Activated CD8-positive, alpha-beta memory T cell treated with anti-CD3 and anti-CD28 coated beads, Interleukin-2, amount 50 U/mL, for 1 hour (primary cell): ENCODE results near the gene KIF11.
A peak's percentile ranks its signal among the peaks of the same experiment; 100 is the strongest.
"Not testable (repeated sequence)": the region's sequence is repeated elsewhere in the genome, so short reads cannot be mapped to it uniquely, and the experiment has no call there.

ENCODE experiments used
- DNase-seq: peaks from one replicate; pipeline ENCODE4 v3.0.0-alpha.2; 2020; ENCODE audit errors: extremely low read depth

The KIF11 gene

DNA sequence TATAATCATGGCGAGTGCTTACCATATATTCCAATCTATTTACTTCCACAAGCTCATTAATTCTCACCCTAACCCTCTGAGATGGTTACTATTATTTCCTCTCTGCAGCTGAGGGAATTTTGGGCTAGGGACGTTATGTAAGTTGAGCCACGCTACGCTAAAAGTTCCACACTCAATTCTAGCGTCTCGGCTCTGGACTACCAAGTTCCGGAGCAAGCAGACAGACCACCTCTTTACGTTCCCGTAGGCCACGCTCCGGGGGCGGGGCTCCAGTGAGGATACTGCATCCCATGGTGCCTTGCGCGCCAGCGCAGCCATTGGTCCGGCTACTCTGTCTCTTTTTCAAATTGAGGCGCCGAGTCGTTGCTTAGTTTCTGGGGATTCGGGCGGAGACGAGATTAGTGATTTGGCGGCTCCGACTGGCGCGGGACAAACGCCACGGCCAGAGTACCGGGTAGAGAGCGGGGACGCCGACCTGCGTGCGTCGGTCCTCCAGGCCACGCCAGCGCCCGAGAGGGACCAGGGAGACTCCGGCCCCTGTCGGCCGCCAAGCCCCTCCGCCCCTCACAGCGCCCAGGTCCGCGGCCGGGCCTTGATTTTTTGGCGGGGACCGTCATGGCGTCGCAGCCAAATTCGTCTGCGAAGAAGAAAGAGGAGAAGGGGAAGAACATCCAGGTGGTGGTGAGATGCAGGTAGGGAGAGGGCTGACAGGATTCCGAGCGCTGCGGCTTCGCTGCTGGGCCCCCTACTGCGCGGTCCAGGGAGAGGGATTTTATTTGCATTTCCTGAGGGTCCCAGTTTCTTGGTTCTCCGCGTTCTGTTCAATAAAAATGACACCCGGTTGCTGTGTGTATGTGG lies at the start of gene KIF11:
TSS of gene KIF11 (plus strand) at position 370 of the 858 bp plus-strand sequence. CDS start at position 616, 246 bp downstream.
- DNase-seq: peak; percentile 84

DNA sequence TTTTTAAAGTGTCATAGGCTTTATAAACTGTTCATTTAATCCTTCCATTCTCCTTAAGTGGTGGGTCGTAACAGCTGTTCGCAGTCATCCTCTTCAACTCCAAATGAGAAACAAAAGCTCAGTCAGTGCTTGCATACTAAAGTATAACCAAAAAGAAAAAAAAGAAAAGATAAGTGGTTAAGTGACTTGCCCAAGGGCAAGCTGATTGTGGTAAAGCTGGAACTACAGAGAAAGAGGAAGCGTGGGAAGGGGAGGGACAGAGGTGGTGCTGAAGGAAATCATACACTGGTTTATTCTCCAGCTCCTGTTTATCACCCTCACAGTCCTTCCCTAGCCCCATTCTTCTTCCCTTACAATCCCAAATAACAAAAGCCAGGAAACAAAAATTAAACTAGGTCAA lies 48.6 kb upstream of the KIF11 start:
- DNase-seq: no peak

DNA sequence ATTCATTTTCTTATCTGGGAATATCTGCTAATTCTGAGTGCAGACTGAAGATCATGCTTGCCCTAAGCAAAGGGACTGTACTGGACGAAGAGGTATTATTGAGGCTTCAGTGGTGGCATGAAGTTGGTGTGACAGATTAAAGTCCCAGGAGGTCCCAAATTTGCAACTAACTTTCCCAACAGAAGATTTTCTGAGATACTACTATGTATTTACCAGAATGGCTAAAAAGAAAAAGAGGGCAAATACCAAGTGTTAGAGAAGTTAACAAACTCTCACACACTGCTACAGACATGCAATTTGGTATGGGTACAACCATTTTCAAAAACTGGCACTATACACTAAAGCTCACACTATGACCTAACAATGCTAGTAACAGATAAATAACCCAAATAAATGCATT lies 47.4 kb upstream of the KIF11 start:
- DNase-seq: no peak

DNA sequence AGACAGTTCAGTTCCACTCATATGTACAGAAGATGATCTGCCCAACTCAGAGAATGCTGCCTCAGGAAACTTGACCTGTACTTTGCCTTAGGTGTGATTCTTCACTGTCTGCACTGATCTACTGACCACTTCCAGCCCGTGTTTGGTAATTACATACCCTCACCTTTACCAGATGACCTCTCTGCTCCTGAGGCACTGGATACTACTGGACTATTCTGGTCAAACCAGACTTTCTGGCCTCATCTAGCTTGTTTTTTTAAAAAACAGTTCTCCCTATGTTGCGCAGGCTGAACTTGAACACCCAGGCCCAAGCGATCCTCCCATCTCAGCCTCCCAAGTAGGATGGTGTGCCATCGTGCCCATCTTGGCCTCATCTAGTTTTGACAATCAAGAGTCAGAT lies 45.3 kb upstream of the KIF11 start:
- no peak for DNase-seq

DNA sequence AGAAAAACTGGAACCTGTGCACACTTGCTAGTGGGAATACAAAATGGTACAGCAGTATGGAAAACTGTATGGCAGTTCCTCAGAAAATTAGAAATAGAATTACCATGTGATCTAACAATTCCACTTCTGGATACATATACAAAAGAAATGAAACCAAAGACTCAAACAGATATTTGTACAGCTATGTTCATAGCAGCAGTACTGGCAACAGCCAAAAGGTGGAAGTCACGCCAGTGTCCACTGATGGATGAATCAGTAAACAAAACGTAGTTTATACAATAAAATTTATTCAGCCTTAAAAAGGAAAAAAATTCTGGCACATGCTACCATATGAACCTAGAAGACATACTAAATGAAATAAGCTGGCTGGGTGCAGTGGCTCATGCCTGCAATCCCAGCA lies 42.0 kb upstream of the KIF11 start:
- no peak for DNase-seq

DNA sequence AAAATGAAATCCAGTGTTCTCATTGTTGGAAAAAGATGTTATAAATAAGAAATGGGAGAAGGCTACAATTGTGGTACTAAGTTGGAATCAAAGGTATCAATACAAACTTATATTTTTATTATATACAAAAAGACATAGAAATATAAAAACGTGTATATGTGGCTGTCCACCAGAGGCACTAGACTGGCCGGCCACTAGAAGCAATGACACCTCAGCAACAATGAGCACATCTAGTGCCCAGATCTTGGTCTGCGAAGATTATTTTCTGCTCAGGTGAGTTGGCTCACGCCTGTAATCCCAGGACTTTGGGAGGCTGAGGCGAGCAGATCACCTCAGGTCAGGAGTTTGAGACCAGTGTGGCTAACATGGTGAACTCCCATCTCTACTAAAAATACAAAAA lies 40.6 kb upstream of the KIF11 start:
- DNase-seq: no peak

DNA sequence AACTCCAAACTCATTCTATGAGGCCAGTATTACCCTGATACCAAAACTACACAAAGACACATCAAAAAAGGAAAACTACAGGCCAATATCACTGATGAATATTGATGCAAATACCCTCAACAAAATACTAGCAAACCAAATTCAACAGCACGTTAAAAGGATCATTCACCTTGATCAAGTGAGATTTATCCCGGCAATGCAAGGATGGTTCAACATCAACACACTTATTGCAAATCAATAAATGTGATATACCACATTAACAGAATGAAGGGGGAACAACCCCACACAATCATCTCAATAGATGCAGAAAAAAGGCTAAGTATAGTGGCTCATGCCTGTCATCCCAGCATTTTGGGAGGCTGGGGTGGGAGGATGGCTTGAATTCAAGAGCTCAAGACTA lies 39.0 kb upstream of the KIF11 start:
- no peak for DNase-seq

DNA sequence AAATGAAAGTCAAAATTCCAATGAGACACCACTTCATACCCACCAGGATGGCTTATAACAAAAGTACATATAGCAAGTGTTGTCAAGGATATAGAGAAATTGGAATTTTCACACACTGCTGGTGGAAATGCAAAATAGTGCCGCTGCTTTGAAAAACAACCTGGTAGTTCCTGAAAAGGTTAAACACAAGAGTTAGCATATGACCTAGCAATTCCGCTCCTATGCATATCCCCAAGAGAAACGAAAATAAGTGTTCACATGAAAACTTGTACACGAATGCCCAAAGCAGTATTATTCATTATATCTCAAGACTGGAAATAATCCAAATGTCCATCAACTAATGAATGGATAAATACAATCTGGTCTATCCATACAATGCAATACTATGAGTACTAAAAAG lies 33.9 kb upstream of the KIF11 start:
- no peak for DNase-seq

DNA sequence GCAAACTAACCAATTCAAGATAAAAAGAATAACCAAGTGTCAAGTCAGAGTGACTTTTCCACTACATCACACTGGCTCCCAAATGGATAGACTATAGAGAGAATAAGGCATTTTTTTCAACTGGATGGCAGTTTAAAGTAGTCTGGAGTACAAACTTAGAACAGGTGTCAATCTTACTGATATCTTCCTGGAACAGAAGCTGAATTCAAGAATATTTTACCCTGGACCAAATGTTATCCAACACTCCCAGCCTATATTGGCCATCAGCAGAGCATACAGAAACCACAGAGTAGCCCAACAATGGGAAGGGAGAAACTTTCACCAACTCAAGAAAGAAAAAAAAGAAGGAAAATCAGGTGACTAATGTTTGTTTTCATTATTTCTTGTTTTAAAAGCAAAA lies 30.5 kb upstream of the KIF11 start:
- no peak for DNase-seq

DNA sequence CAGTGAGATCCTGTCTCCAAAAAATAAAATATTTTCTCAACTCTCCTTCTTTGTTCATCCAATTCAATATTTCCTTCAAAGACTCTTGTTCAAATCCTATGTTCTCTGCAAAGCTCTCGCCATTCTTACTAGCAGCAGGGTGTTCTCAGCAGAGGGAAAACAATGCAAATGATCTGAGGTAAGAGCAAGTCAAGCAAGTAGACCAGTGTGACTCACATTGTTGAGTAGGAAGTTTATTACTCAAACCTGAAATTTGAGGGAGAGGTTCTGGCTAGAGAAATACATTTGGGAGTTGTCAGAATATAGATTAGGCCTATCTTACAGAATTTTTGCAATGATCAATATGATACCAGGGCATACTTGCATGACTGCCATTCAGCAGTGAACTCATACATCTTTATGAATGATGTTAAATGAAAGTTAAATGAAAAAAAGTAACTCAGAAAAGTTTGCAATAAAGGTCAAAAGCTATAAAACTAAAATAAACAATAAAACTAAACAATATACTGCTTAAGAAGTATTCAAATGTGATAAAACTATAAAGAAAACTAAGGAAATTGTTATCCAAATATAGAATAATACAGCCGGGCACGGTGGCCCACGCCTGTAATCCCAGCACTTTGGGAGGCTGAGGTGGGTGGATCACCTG lies 24.9 kb upstream of the KIF11 start:
- no peak for DNase-seq

DNA sequence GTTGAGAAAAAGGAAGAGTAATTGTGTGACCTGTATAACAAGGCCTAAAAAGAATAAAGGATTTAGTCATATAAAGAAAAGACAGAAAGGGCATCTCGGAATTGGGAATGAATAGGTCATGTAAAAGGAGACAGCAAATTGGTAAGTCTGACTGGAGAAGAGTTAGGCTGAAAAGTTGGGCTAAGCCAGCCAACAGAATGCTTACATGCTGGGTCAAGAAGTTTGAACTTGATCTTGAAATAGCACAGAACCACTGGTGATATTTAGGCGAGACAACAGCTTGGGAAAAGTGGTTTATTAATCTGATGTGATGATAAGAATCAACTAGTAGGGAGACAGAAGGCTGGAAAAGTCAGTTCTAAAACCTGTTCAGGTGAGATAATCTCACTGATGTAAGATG lies 23.9 kb upstream of the KIF11 start:
- no peak for DNase-seq

DNA sequence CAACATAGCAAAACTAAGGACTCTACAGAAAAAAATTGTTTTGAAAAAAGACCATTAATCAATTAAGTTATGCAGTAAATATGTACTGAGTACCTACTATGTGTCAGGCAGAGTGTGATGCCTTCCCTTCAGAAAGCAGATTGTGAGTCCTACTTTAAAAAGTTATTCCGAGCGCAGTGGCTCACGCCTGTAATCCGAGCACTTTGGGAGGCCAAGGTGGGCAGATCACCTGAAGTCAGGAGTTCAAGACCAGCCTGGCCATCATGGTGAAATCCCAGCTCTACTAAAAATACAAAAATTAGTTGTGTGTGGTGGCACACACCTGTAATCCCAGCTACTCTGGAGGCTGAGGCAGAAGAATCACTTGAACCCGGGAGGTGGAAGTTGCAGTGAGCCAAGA lies 23.3 kb upstream of the KIF11 start:
- DNase-seq: not testable (repeated sequence)

DNA sequence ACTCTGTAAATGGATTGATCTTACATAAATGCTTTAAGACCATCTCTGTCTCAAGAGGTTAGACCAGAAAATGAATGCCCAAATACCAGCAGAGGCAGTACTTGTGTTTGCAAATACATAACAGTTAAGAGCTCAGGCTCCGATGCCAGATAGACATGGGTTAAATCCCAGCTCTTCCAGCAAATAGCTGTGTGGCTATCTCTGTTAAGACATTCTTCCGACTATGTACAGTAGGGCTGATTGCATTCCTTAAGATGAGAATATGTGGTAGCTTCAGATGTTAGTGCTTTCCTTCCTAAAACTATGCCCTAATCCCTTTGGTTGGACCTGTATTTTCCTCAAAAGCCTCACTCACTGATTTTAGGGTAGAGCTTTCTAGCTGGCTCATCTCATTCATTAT lies 21.3 kb upstream of the KIF11 start:
- no peak for DNase-seq

DNA sequence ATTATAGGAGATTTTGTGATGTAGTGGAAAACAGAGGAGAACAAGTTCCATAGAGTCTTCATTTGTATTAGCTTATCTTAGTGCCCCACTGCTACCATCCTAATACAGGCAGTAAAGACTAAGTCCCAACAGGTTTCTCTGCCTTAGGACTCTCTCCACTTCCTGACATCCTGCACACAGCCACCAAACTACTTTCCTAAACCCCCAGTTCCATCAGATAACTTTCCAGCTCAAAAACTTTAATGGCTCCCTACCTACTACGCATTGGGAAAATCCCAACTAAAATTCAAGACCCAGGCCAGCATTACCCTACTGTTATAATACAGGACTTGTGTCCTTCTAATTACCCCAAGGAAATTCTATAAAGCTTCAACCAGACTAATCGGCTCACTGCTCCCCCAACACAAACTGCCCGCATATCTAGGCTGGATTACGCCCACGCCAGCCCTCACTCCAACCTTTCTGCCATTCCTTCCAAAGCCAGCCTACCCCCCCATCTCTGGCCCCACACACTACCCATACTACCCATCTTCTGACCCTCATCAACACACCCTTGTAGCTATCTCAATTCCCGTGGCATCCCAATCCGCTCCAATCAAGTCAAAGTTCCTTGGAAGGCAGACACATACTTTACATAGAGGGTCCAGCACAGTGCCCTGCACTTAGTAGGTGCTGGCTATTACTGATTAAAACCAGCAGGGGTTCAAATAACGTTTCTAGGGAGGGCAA lies 20.4 kb upstream of the KIF11 start:
- DNase-seq: no peak

DNA sequence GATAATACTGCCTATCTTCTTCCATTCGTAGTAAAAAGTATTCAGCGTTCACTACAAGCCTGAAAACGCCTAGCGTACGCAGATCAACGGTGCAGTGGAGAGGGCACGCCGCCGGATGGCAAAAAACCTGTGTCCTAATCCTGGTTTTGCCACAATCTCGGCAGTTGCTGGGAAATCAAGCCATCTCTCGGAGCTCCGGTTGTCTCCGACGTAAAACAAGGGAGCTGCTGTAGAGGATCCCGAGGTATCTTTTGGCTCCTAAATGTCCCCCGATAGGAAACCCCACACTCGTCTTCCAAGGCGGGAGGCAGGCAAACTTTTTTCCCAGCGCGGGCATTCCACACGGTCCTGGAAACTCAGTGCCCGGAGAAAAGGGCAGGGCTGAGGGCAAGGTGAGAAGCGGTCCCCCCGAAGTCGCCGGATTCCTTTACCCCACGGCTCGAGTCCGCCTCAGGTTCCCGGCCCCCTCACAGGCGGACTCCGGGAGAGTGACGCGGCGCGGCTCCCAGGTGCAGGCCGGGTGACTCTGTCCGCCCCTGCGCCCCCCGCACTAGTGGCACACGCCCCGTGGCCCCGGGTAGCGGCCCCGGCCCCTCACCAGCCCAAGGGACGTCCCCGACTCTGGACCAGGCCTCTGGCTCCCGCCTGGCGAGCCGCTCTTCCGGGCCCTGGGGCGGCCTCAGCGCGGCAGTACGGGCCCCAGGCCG lies 19.7 kb upstream of the KIF11 start:
- no peak for DNase-seq

DNA sequence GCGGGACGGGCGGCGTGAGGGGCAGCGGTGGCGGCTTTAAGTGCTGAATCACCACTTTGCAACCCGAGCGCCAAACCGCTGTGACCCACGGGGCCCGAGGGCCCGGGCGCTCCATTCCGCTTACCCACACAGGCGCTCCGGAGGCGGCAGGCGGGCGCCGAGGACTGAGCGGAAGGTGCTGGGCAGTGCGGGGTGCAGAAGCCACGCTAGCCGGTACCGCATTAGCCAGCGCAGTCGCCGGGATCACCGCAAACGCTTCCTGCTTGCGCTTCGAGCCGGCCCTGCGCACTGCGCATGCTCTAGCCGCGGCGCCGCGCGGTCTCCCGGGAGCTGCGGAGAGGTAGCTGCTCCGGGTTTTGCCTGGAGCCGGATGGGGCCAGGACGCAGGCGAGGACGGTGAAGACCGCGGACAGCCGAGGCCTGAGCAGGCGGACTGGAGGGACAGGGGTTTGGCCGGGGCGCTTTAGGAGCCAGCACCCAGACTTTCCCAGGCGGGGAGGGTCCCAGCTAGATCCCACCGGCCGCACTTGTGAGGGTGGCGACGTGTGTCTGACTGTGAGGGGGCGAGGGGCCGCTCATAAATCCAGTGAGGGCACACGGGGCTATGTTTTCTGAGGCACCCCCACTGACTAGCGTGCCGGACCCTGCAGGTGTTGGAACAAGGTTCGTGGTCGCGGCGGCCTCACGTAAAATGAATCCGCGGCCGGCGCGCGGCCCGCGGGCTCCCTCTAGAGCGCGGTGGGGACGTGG lies 19.0 kb upstream of the KIF11 start, which contains the start of gene IDE:
TSS of gene IDE (minus strand) at position 296 of the 750 bp plus-strand sequence. CDS start at position 222, 74 bp downstream.
- DNase-seq: peak; percentile 24

DNA sequence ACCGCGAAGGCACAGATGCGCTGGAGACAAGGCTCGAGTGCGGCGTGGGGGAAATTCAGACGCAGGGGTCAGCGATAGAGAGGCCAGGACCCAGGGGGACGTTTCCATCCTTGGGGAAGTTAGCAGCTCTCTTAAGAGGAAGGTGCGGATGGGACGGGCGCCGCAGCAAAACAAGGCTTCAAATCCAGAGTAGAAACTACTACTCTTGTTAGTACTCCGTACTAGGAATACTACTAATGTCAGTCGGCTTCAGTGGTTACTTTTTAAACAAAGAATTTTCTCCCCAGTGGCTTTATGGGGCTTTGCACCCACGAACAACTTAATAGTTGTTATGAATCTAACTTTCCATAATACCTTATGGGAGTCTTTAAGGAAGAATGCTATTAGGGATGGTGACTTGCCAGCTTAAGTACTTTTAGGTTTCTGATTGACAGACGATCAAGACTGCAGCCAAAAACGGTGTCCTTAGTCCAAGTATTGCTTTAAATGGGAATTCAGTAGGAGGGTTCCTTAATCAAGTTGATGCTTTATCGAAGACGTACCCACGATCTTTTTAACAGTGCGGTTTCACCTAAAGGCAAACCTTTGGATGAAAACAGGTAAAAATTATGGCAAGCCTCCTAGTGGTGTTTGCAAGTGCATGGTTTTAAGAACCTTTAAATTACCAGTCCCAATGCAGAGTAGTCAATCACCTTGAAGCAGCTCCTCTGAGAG lies 18.2 kb upstream of the KIF11 start:
- no peak for DNase-seq

DNA sequence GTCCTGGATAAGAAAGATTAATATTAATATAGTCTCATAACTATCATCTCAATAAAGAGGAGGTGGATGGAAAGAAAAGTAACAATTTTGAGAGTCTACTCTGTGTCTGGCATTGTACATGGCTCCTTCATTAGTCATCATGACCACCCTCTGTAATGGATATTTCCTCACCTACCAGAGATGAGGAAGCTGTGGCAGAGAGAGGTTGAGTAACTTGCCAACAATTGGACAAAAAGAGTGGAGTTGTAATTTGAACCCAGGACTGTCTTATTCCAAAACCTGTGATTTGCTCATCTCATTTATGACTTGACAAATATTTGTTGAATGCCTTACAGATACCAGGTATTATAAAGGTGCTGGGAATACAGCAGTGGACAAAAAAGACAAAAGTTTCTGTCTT lies 17.0 kb upstream of the KIF11 start:
- DNase-seq: no peak

DNA sequence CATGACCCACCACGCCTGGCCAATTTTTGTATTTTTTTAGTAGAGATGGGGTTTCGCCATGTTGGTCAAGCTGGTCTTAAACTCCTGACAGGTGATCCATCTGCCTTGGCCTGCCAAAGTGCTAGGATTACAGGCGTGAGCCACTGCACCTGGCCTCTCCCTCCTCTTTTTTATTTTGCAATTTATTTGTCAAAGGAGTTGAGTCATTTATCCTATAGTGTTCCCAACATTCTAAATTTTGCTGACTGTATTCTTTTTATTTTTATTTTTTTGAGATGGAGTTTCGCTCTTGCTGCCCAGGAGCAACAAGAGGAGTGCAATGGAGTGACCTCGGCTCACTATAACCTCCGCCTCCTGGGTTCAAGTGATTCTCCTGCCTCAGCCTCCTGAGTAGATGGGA lies 10.6 kb upstream of the KIF11 start:
- DNase-seq: not testable (repeated sequence)
